IMR-90 (cell line): Measurements from ENCODE around the gene CASZ1. TPM values are rescaled to one million over a fixed set of nuclear protein-coding genes. Genes with fewer than 3 reads are reported as not detected.

Experiments used
- ATAC-seq: fragments of 200-7000 bp; cut with Tn5 transposase; 2 replicates; pipeline ENCODE4 v1.9.1; 2020; ENCODE audit warnings: low read depth, mild to moderate bottlenecking, moderate library complexity
- BruUV-seq: library from RNA; stranded (reverse); fragments of 400-500 nt; replicated peaks from 2 replicates; lab custom pipeline; 2021; lab: Mats Ljungman, UMichigan
- CTCF ChIA-PET: fragments of 300-600 bp; formaldehyde crosslinking; extraction: SDS; loops from one replicate; lab custom pipeline; 2021; ENCODE audit warnings: antibody characterized with exemption; lab: Yijun Ruan, JAX
- POLR2A ChIA-PET: fragments of 300-600 bp; sonication (Branson Sonifier 250); formaldehyde crosslinking; loops from one replicate; lab custom pipeline; 2022; ENCODE audit warnings: antibody characterized with exemption; ENCODE audit not compliant: unreplicated experiment; lab: Charles Lee
- DNase-seq: peaks from one replicate; pipeline ENCODE4 v3.0.0; 2013
- H2AFZ ChIP-seq: replicated peaks from 2 replicates; pipeline ENCODE3; 2013; ENCODE audit warnings: low read length, mild to moderate bottlenecking; ENCODE audit not compliant: poor library complexity
- H2AK5ac ChIP-seq: 2 replicates; pipeline ENCODE4 v1.6.1; 2013; ENCODE audit warnings: low read depth, low read length, inconsistent platforms
- H2AK9ac ChIP-seq: replicated peaks from 2 replicates; pipeline ENCODE3; 2013; ENCODE audit warnings: mild to moderate bottlenecking, low read depth, low read length, moderate library complexity; ENCODE audit not compliant: poor library complexity
- H2BK120ac ChIP-seq: 2 replicates; pipeline ENCODE4 v1.6.1; 2013; ENCODE audit warnings: low read depth, low read length, inconsistent platforms
- H2BK15ac ChIP-seq: 3 replicates; pipeline ENCODE4 v1.6.1; 2013; ENCODE audit warnings: low read depth, low read length, inconsistent platforms
- H2BK20ac ChIP-seq: 2 replicates; pipeline ENCODE4 v1.6.1; 2013; ENCODE audit warnings: low read depth, mild to moderate bottlenecking, inconsistent platforms, low read length, moderate library complexity
- H2BK5ac ChIP-seq: 2 replicates; pipeline ENCODE4 v1.6.1; 2013; ENCODE audit warnings: mild to moderate bottlenecking, low read depth, low read length, inconsistent platforms; ENCODE audit not compliant: poor library complexity, severe bottlenecking
- H3K14ac ChIP-seq: replicated peaks from 2 replicates; pipeline ENCODE4 v1.6.1; 2013; ENCODE audit warnings: low read depth, low read length, inconsistent platforms
- H3K18ac ChIP-seq: 2 replicates; pipeline ENCODE4 v1.6.1; 2013; ENCODE audit warnings: low read depth, low read length, control low read depth
- H3K23ac ChIP-seq: 2 replicates; pipeline ENCODE4 v1.6.1; 2013; ENCODE audit warnings: low read depth, low read length, inconsistent platforms
- H3K27ac ChIP-seq: 2 replicates; pipeline ENCODE4 v1.5.1; 2013; ENCODE audit warnings: mild to moderate bottlenecking, control low read depth, low read length; ENCODE audit not compliant: insufficient read depth
- H3K27me3 ChIP-seq: 2 replicates; pipeline ENCODE4 v1.6.1; 2013; ENCODE audit warnings: low read length; ENCODE audit not compliant: control insufficient read depth, insufficient read depth
- H3K36me3 ChIP-seq: 2 replicates; pipeline ENCODE4 v1.6.1; 2013; ENCODE audit warnings: low read length, mixed read lengths; ENCODE audit not compliant: control insufficient read depth, insufficient read depth
- H3K4ac ChIP-seq: 2 replicates; pipeline ENCODE4 v1.6.1; 2013; ENCODE audit warnings: low read depth, low read length, inconsistent platforms
- H3K4me1 ChIP-seq: 2 replicates; pipeline ENCODE4 v1.6.1; 2013; ENCODE audit warnings: low read length, mixed read lengths; ENCODE audit not compliant: control insufficient read depth, insufficient read depth
- H3K4me2 ChIP-seq: 2 replicates; pipeline ENCODE4 v1.6.1; 2013; ENCODE audit warnings: low read depth, mild to moderate bottlenecking, control low read depth, low read length, moderate library complexity
- H3K4me3 ChIP-seq: 2 replicates; pipeline ENCODE4 v1.5.1; 2013; ENCODE audit warnings: low read depth, mild to moderate bottlenecking, control low read depth, low read length, moderate library complexity; ENCODE audit not compliant: insufficient read depth
- H3K56ac ChIP-seq: 2 replicates; pipeline ENCODE4 v1.6.1; 2013; ENCODE audit warnings: low read length, inconsistent platforms; ENCODE audit not compliant: insufficient read depth; ENCODE audit errors: extremely low read depth
- H3K79me1 ChIP-seq, 2 experiments: 2 replicates each; pipeline ENCODE4 v1.6.1; 2013; ENCODE audit warnings: low read length in 2 of 2, inconsistent platforms in 1 of 2, low read depth in 1 of 2
- H3K9ac ChIP-seq: 2 replicates; pipeline ENCODE4 v1.6.1; 2013; ENCODE audit warnings: low read depth, low read length, control low read depth
- H3K9me1 ChIP-seq: 2 replicates; pipeline ENCODE4 v1.6.1; 2013; ENCODE audit warnings: low read length, inconsistent platforms; ENCODE audit not compliant: insufficient read depth
- H3K9me3 ChIP-seq: 2 replicates; pipeline ENCODE4 v1.6.1; 2013; ENCODE audit warnings: low read length; ENCODE audit not compliant: control insufficient read depth, insufficient read depth
- H4K20me1 ChIP-seq: 2 replicates; pipeline ENCODE4 v1.6.1; 2013; ENCODE audit warnings: low read length, inconsistent platforms; ENCODE audit not compliant: insufficient read depth
- H4K5ac ChIP-seq: 2 replicates; pipeline ENCODE4 v1.6.1; 2013; ENCODE audit warnings: mild to moderate bottlenecking, low read depth, low read length, control low read depth
- H4K8ac ChIP-seq, 2 experiments: 2 replicates each; pipeline ENCODE4 v1.6.1; 2013; ENCODE audit warnings: low read depth in 2 of 2, low read length in 2 of 2, control low read depth in 1 of 2, inconsistent platforms in 1 of 2
- H4K91ac ChIP-seq: 2 replicates; pipeline ENCODE4 v1.6.1; 2013; ENCODE audit warnings: low read depth, low read length, inconsistent platforms; ENCODE audit not compliant: insufficient read depth
- BHLHE40 ChIP-seq: fragments of 150-350 bp; IDR thresholded peaks from 2 replicates; pipeline ENCODE4 v1.6.1; 2016; ENCODE audit warnings: mild to moderate bottlenecking, low read depth, low read length
- CEBPB ChIP-seq: IDR thresholded peaks from 2 replicates; pipeline ENCODE4 v1.6.1; 2012; ENCODE audit warnings: low read depth, low read length, improper control_type of control experiment
- CHD1 ChIP-seq: IDR thresholded peaks from 2 replicates; pipeline ENCODE4 v1.6.1; 2012; ENCODE audit warnings: low read depth, low read length, improper control_type of control experiment
- ELK1 ChIP-seq: fragments of 150-350 bp; IDR thresholded peaks from 2 replicates; pipeline ENCODE4 v1.6.1; 2016; ENCODE audit warnings: low read depth, mild to moderate bottlenecking, low read length, moderate library complexity, borderline replicate concordance
- FOS ChIP-seq: fragments of 150-350 bp; IDR thresholded peaks from 2 replicates; pipeline ENCODE4 v1.6.1; 2016; ENCODE audit warnings: low read depth, low read length
- MAFK ChIP-seq: IDR thresholded peaks from 2 replicates; pipeline ENCODE4 v1.6.1; 2012; ENCODE audit warnings: low read depth, low read length, improper control_type of control experiment
- MAZ ChIP-seq: IDR thresholded peaks from 2 replicates; pipeline ENCODE4 v1.6.1; 2012; ENCODE audit warnings: low read depth, mild to moderate bottlenecking, low read length, improper control_type of control experiment, moderate library complexity, borderline replicate concordance
- MXI1 ChIP-seq: IDR thresholded peaks from 2 replicates; pipeline ENCODE4 v1.6.1; 2012; ENCODE audit warnings: low read depth, mild to moderate bottlenecking, low read length, moderate library complexity, borderline replicate concordance
- NFE2L2 ChIP-seq: fragments of 150-350 bp; IDR thresholded peaks from 2 replicates; pipeline ENCODE4 v1.6.1; 2016; ENCODE audit warnings: low read depth, mild to moderate bottlenecking, low read length
- POLR2A ChIP-seq: IDR thresholded peaks from 2 replicates; pipeline ENCODE4 v1.6.1; 2012; ENCODE audit warnings: mild to moderate bottlenecking, low read depth, low read length
- RAD21 ChIP-seq: IDR thresholded peaks from 2 replicates; pipeline ENCODE4 v1.6.1; 2012; ENCODE audit warnings: low read length, improper control_type of control experiment
- RCOR1 ChIP-seq: IDR thresholded peaks from 2 replicates; pipeline ENCODE4 v1.6.1; 2012; ENCODE audit warnings: mild to moderate bottlenecking, low read length, improper control_type of control experiment; ENCODE audit not compliant: insufficient replicate concordance
- RFX5 ChIP-seq: IDR thresholded peaks from 2 replicates; pipeline ENCODE4 v1.8.0; 2012; ENCODE audit warnings: low read depth, mild to moderate bottlenecking, low read length, moderate library complexity
- SMC3 ChIP-seq: fragments of 150-350 bp; IDR thresholded peaks from 2 replicates; pipeline ENCODE4 v1.6.1; 2016; ENCODE audit warnings: low read depth, mild to moderate bottlenecking, antibody characterized with exemption, low read length, moderate library complexity
- WGBS, 2 experiments: methylation state at CpG; one replicate each; pipeline versions ENCODE4 v1.1.5 to v1.1.7; 2013; ENCODE audit warnings: missing lambda C conversion rate in 2 of 2; ENCODE audit not compliant: insufficient read length in 1 of 2; ENCODE audit errors: extremely low coverage in 2 of 2; 5-methylcytosine and 5-hydroxymethylcytosine counted together
- dilution Hi-C: fragments of 300-500 bp; cut with HindIII; formaldehyde crosslinking; loops from one replicate; pipeline ENCODE4 v1.14.3; 2018; ENCODE audit warnings: low sequenced_read_pairs; ENCODE audit not compliant: unreplicated experiment
- in situ Hi-C: fragments of 300-500 bp; cut with MboI; formaldehyde crosslinking; loops from 3 replicates; pipeline ENCODE4 v1.14.3; 2019; ENCODE audit warnings: low sequenced_read_pairs, inconsistent platforms, mixed read lengths
- intact Hi-C: fragments of 100-400 bp; cut with micrococcal nuclease; formaldehyde crosslinking; loops from 2 replicates; pipeline ENCODE4 v1.10.0; 2022
- polyA plus RNA-seq, 3 experiments: library from polyadenylated mRNA; depleted of rRNA; stranded (reverse); fragments of >200 nt; gene quantifications; 2 replicates each; pipeline ENCODE4 v1.2.3, GENCODE V29; 2012; ENCODE audit warnings: low replicate concordance in 1 of 3
- total RNA-seq: library from RNA; depleted of rRNA; stranded (reverse); fragments of >200 nt; gene quantifications from 2 replicates; pipeline ENCODE4 v1.2.3, GENCODE V29; 2012
- TF ChIP-seq, protein P1 (sequence below): fragments of 150-350 bp; IDR thresholded peaks from 2 replicates; pipeline ENCODE4 v1.6.1; 2017; ENCODE audit warnings: mild to moderate bottlenecking, antibody characterized with exemption, low read length, low read depth
- TF ChIP-seq, protein P2 (sequence below): conservative IDR thresholded peaks from 2 replicates; pipeline ENCODE4 v1.5.1; 2012; ENCODE audit warnings: mild to moderate bottlenecking, low read depth, low read length, improper control_type of control experiment

Gene CASZ1
- total and polyA plus RNA-seq, 2 of the 4 experiments (the other 2 are of a cell fraction), result 0.18 to 0.24 TPM

- no peak overlapping the region for H3K18ac ChIP-seq
- no peak overlapping the region for H2BK15ac ChIP-seq
- no peak overlapping the region for H3K14ac ChIP-seq
- no peak overlapping the region for H2BK5ac ChIP-seq
- no peak overlapping the region for H3K9ac ChIP-seq
- peaks cover 3 to 27% of the 10 kb centered on the region in 2 experiments; a peak in 2 of 4 replicates for H3K79me1 ChIP-seq
- H4K5ac ChIP-seq, result no peak overlapping the region
- H2BK120ac ChIP-seq, result no peak overlapping the region
- intact Hi-C loops, result no loop called here
- 71% methylated on average over 5 of the region's 9 CpGs; no CpG with 5 or more reads in 1 of the 2 experiments for WGBS, 2 experiments
- no peak overlapping the region for H4K91ac ChIP-seq
- POLR2A ChIA-PET, result interaction anchor here (0.5 kb wide), 1 partner anchor 54 kb away, joined by 4 read pairs; no protein-coding TSS in a partner anchor
- H3K23ac ChIP-seq, result no peak overlapping the region
- CTCF ChIA-PET, result no interaction called here
- peaks cover 4% of the 10 kb centered on the region; the same call in 1 of the 2 replicates for H4K20me1 ChIP-seq
- no peaks in the 10 kb centered on the region for H3K9me3 ChIP-seq
- no peak overlapping the region for H4K8ac ChIP-seq
- no peaks in the 10 kb centered on the region for H3K36me3 ChIP-seq
- no peak overlapping the region for H2AK5ac ChIP-seq
- peaks cover 24% of the 10 kb centered on the region for H3K4me1 ChIP-seq
- no peak overlapping the region for H2AK9ac ChIP-seq
- no peak for TF ChIP-seq CEBPB
- no peak for TF ChIP-seq POLR2A
- TF ChIP-seq FOS, result no peak
- TF ChIP-seq MAFK, result no peak
- TF ChIP-seq CHD1, result no peak
- no peak for TF ChIP-seq MXI1
- TF ChIP-seq, protein P1, sequence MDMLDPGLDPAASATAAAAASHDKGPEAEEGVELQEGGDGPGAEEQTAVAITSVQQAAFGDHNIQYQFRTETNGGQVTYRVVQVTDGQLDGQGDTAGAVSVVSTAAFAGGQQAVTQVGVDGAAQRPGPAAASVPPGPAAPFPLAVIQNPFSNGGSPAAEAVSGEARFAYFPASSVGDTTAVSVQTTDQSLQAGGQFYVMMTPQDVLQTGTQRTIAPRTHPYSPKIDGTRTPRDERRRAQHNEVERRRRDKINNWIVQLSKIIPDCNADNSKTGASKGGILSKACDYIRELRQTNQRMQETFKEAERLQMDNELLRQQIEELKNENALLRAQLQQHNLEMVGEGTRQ, result no peak
- no peak for TF ChIP-seq NFE2L2
- no peak for TF ChIP-seq ELK1
- no peak for TF ChIP-seq MAZ
- TF ChIP-seq RAD21, result no peak
- TF ChIP-seq, protein P2, sequence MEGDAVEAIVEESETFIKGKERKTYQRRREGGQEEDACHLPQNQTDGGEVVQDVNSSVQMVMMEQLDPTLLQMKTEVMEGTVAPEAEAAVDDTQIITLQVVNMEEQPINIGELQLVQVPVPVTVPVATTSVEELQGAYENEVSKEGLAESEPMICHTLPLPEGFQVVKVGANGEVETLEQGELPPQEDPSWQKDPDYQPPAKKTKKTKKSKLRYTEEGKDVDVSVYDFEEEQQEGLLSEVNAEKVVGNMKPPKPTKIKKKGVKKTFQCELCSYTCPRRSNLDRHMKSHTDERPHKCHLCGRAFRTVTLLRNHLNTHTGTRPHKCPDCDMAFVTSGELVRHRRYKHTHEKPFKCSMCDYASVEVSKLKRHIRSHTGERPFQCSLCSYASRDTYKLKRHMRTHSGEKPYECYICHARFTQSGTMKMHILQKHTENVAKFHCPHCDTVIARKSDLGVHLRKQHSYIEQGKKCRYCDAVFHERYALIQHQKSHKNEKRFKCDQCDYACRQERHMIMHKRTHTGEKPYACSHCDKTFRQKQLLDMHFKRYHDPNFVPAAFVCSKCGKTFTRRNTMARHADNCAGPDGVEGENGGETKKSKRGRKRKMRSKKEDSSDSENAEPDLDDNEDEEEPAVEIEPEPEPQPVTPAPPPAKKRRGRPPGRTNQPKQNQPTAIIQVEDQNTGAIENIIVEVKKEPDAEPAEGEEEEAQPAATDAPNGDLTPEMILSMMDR, result no peak
- no peak for TF ChIP-seq BHLHE40
- TF ChIP-seq RCOR1, result no peak
- no peak for TF ChIP-seq SMC3
- TF ChIP-seq RFX5, result no peak
- no peak overlapping the region for H3K56ac ChIP-seq
- no peak overlapping the region for H2BK20ac ChIP-seq
- dilution Hi-C loops, result no loop called here
- no peak overlapping the region for H3K27ac ChIP-seq
- in situ Hi-C loops, result no loop called here
- no TSS peak for BruUV-seq
- H2AFZ ChIP-seq, result no peak overlapping the region
- no peak overlapping the region for H3K4ac ChIP-seq
- no peak for ATAC-seq
- H3K9me1 ChIP-seq, result peaks cover 10% of the 10 kb centered on the region
- no peak overlapping the region for H3K4me3 ChIP-seq
- DNase-seq, result no peak
- no peak overlapping the region for H3K4me2 ChIP-seq
- no peaks in the 10 kb centered on the region for H3K27me3 ChIP-seq
Observed at GRCh38 chr1:10594595-10595223, 201.7 kb downstream of the CASZ1 start.
